ENCODE results near the gene DGKG. TPM values are rescaled to one million over a fixed set of nuclear protein-coding genes. Genes with fewer than 3 reads are reported as not detected.
A peak's percentile ranks its signal among the peaks of the same experiment; 100 is the strongest.

Gene DGKG
- total RNA-seq, 1 donor from 2014 or later, result 5.7 TPM

DNA sequence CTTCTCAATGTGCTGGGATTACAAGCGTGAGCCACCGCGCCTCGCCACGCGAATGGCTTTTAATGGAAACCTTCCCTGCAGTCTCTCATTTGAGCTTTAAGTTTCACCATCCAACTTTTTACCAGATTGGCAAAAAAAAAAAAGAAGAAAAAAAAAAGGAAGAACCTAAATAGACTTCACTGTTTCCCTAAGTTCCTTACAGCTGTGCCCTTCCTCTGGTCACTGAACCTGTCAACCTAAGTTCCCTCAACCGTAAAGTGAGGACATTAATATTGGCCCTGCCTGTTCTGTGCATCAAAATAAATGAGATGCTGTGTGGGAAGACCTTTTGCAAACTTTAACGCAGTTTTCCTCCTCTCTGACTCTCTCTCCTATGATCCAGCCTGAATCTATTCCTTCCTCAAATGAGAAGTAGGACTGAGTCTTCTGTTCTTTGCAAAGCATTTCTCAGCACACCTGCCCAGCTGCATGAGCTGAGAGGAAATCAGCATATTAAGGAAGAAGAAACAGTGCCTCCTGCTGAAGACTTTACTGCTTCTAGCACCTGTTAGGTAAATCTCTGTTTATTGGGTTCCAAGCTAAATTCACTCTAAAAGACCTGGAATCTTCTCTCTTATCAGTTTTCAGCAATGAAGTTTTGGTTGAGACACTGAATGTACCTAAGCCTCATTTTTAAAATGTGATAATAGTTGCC lies 153.6 kb downstream of the DGKG start:
- TF ChIP-seq, protein P1, sequence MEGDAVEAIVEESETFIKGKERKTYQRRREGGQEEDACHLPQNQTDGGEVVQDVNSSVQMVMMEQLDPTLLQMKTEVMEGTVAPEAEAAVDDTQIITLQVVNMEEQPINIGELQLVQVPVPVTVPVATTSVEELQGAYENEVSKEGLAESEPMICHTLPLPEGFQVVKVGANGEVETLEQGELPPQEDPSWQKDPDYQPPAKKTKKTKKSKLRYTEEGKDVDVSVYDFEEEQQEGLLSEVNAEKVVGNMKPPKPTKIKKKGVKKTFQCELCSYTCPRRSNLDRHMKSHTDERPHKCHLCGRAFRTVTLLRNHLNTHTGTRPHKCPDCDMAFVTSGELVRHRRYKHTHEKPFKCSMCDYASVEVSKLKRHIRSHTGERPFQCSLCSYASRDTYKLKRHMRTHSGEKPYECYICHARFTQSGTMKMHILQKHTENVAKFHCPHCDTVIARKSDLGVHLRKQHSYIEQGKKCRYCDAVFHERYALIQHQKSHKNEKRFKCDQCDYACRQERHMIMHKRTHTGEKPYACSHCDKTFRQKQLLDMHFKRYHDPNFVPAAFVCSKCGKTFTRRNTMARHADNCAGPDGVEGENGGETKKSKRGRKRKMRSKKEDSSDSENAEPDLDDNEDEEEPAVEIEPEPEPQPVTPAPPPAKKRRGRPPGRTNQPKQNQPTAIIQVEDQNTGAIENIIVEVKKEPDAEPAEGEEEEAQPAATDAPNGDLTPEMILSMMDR (IDR thresholded peaks at IDR 0.05), result no peak
- intact Hi-C loops (cut with DNase I), result no loop called here
- no peak for DNase-seq
- Histone ChIP-seq H3K4me3 (no peak overlapping the region), H3K27me3 (ENCODE audit: low read depth) (no peaks in the 10 kb centered on the region), H3K4me1 (peaks cover 27% of the 10 kb centered on the region), H3K27ac (no peak overlapping the region), H3K36me3 (no peaks in the 10 kb centered on the region), H3K9me3 (no peaks in the 10 kb centered on the region)
- ATAC-seq, result no peak

GRCh38 chr3:186207515-186207914 lies 154.5 kb downstream of the DGKG start:
- H3K4me1 ChIP-seq, result peaks cover 27% of the 10 kb centered on the region
- no peaks in the 10 kb centered on the region for H3K9me3 ChIP-seq
- H3K4me3 ChIP-seq, result no peak overlapping the region
- DNase-seq (no peak), ATAC-seq (no peak)
- TF ChIP-seq, protein P1 (IDR thresholded peaks at IDR 0.05), result no peak
- H3K27ac ChIP-seq, result no peak overlapping the region
- H3K27me3 ChIP-seq (ENCODE audit: low read depth), result no peaks in the 10 kb centered on the region
- intact Hi-C loops (cut with DNase I), result no loop called here
- no peaks in the 10 kb centered on the region for H3K36me3 ChIP-seq

GRCh38 chr3:186200726-186201125 lies 161.3 kb downstream of the DGKG start:
- Histone ChIP-seq H3K27me3 (ENCODE audit: low read depth) (peaks cover 4% of the 10 kb centered on the region), H3K4me3 (no peak overlapping the region), H3K4me1 (no peaks in the 10 kb centered on the region), H3K36me3 (no peaks in the 10 kb centered on the region), H3K9me3 (no peaks in the 10 kb centered on the region), H3K27ac (no peak overlapping the region)
- no peak for ATAC-seq
- TF ChIP-seq, protein P1 (IDR thresholded peaks at IDR 0.05), result no peak
- intact Hi-C loops (cut with DNase I), result no loop called here
- no peak for DNase-seq

- ATAC-seq, result no peak
- H3K9me3 ChIP-seq, result no peaks in the 10 kb centered on the region
- H3K27me3 ChIP-seq (ENCODE audit: low read depth), result peaks cover 22% of the 10 kb centered on the region
- H3K36me3 ChIP-seq, result no peaks in the 10 kb centered on the region
- peaks cover 10% of the 10 kb centered on the region for H3K4me1 ChIP-seq
- H3K4me3 ChIP-seq, result no peak overlapping the region
- TF ChIP-seq, protein P1 (IDR thresholded peaks at IDR 0.05), result no peak
- DNase-seq, result no peak
- intact Hi-C loops (cut with DNase I), result no loop called here
- no peak overlapping the region for H3K27ac ChIP-seq
Measured at GRCh38 chr3:186198442-186198841, 163.6 kb downstream of the DGKG start.

- Histone ChIP-seq H3K9me3 (no peaks in the 10 kb centered on the region), H3K4me3 (peak overlapping the region; percentile 41), H3K27ac (no peak overlapping the region), H3K27me3 (ENCODE audit: low read depth) (peaks cover 23% of the 10 kb centered on the region), H3K36me3 (no peaks in the 10 kb centered on the region), H3K4me1 (peaks cover 11% of the 10 kb centered on the region)
- ATAC-seq (peak in 1 of 2 donors; percentile 28), DNase-seq (no peak)
- intact Hi-C loops (cut with DNase I), result no loop called here
- TF ChIP-seq, protein P1 (IDR thresholded peaks at IDR 0.05), result no peak
Measured at GRCh38 chr3:186194451-186194811, 167.6 kb downstream of the DGKG start.
